Astrocyte (in vitro differentiated cells and primary cell): ENCODE results near the gene BRIX1.

Experiments used
- CTCF ChIP-seq: IDR thresholded peaks from 2 replicates; pipeline ENCODE4 v1.5.1; 2011; ENCODE audit warnings: low read depth, mild to moderate bottlenecking, inconsistent platforms, low read length, moderate library complexity; ENCODE audit not compliant: insufficient read depth
- EZH2 ChIP-seq: IDR thresholded peaks from 2 replicates; pipeline ENCODE4 v1.6.1; 2012; ENCODE audit warnings: mild to moderate bottlenecking, low read length, inconsistent platforms; ENCODE audit not compliant: insufficient read depth

GRCh38 chr5:34900652-34901051, 14.9 kb upstream of the BRIX1 start:
- TF ChIP-seq CTCF = no peak
- no peak for TF ChIP-seq EZH2
